Hematopoietic multipotent progenitor cell (in vitro differentiated cells): ENCODE results near the gene PRIMA1. TPM values are rescaled to one million over a fixed set of nuclear protein-coding genes. Genes with fewer than 3 reads are reported as not detected.
"Not testable (repeated sequence)": the region's sequence is repeated elsewhere in the genome, so short reads cannot be mapped to it uniquely, and the experiment has no call there.

ENCODE experiments used
- DNase-seq, 3 donors: peaks; one replicate each; pipeline ENCODE4 v3.0.0-alpha.2; 2011 to 2015; ENCODE audit warnings: low read depth in 2 of 3, low spot score in 2 of 3
- total RNA-seq: library from RNA; depleted of rRNA; stranded (reverse); fragments of >200 nt; gene quantifications from one replicate; pipeline ENCODE4 v1.2.3, GENCODE V29; 2012

Gene PRIMA1, protein sequence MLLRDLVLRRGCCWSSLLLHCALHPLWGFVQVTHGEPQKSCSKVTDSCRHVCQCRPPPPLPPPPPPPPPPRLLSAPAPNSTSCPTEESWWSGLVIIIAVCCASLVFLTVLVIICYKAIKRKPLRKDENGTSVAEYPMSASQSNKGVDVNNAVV
- total RNA-seq = not detected

DNA sequence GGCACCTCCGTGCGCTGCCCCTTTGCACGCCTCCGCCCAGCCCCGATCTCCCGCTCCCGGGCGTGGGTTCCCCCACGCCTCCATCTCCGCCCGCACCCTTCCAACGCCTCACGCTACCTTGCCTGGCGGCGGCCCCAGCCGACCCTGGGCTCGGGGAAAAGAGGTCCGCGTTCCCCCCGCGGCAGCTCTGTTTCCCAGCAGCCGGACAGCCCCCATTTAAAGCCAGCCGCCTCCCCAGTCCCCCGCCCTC lies at the start of gene PRIMA1:
Gene PRIMA1 (minus strand): TSS at position 193 of the 250 bp plus-strand sequence. CDS start 767 bp downstream, outside the sequence.
- no peak for DNase-seq

DNA sequence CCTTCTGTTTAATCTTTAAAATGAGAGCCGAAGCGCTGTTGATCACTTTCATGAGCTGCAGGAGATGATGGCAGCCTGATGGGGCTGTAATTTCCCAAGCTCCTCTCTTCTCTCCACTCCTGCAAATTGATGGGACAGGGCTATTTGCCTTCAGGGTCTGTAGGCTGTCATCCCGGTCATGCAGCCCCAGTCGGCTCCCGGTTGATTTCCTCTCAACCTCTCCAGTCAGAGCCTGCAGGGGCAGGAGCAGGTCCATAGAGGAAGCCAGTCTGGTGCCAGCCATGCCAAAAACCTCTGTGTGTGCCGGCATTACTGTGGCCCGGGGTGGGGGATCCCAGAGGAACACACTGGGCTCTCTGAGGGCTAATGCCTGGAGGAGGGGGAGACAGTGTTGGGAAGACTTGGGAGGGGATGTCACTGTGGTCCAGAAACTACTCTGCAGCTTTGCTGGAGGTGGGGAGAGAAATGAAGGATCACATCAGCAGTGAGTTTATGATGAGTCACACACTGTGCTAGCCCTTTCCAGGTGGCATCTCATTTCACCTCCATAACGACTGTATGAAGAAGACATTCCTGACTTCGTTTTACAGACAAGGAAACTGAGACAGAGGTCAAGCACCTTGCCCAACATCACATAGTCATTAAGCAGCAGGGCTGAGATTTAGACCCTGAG lies 46.5 kb upstream of the PRIMA1 start:
- no peak for DNase-seq

DNA sequence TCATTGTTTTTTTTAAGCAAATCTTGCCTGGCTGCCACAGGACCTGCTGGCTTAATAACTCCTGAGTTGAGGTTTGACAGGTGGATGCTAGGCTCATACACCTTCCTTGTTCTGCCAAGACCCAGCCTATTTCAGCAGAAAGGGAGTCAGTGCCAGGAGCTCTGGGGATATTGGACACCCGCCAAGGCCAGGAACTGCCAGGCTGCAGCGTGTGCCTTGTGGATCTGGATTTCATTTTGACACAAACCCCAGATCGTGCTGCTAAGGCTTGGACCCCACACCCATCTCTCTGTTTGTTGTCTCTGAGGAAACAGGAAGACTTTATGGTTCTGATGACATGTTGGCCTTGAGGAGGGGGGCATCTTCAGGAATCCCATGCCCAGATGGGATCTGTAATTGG lies 44.4 kb upstream of the PRIMA1 start:
- DNase-seq = no peak

DNA sequence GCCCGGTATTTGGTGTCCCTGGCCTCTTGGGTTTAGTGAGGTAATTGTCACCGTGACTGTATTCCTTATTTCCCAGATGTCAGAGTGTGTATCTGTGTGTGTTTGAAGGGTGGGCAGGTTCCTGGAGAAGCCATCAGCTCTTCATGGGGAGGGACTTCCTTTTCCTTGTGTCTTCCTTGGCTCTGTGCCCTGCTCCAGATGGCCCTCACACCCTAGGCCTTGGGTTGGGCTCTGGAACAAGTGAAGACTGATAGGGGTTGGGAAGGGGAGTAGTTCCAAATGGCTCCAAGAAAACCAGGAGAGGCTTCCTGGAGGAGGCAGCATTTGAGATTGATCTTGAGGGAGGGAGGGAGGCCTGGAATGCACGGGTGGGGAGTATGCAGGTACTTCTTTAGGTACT lies 43.8 kb upstream of the PRIMA1 start:
- DNase-seq = no peak

DNA sequence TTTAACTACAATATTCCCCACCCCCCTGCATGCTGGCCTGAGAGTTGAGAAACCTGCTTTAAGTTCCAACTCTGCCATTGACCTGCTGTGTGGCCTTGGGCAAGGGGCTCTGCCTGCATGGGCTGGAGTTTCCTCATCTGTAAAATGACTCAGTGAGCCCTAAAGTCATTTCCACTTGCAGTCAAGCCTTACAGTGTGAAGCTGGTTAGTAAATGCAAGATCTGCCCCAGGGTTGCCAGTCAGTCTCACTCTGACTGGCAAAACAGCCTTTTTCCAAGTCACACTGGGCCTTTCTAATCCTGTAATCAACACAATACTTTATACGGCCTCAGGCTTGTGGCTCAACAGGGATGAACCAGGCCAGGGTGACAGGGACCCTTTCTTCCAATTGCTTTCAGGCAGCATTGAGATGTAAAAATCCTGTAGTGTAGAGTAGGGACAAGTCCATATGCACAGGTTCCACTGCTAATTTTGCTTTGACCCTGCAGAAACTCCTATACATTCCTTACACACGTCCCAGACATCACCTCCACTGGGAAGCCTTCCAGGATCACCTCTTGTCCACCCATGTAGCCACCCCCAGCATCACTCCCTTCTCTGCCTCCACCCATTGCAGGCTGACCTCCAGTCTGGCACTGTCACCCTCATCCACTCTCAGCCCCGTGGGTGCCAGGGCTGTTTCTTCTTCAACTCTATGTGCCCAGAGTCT lies 42.6 kb upstream of the PRIMA1 start:
- no peak for DNase-seq

DNA sequence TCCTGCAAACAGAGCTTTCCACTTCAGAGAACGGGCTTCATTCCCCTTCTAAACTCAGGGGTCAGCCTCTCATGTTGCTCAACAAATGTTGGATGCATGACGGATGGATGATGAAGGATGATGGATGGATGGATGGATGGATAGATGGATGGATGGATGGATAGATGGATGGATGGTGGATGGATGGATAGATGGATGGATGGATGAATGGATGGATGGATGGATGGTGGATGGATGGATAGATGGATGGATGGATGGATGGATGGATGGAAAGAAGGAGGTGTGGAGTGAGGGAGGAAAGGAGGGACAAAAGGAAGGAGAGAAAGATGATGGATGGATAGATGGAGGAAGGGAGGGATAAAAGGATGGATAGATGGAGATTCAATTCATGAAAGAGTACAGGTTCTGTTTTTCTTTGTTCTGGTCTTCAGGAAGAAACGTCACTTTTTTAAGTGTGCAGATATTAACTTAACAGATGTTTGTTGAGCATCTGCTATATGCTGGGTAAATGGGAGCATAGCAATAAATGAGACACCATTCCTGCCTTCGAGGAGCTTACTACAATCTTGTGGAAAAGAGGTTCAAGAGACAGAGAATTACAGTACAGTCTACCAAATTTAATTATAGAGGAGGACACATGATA lies 41.7 kb upstream of the PRIMA1 start:
- DNase-seq = no peak

DNA sequence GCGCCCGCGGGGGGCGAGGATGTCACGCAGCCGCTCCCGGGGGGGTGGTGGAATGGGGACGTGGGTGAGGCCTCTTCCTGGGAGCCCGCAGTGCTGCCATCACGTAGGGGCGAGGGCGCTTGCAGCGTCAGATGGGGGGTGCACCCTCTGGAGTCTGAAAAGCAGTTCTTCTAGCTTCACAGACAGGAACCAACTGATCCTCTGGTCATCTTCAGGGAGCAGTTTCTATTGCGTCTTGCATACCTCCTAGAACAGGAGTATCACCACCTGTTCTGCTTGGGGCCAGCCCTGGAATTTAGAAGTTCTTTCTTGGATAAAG lies 36.9 kb upstream of the PRIMA1 start:
- DNase-seq = no peak

DNA sequence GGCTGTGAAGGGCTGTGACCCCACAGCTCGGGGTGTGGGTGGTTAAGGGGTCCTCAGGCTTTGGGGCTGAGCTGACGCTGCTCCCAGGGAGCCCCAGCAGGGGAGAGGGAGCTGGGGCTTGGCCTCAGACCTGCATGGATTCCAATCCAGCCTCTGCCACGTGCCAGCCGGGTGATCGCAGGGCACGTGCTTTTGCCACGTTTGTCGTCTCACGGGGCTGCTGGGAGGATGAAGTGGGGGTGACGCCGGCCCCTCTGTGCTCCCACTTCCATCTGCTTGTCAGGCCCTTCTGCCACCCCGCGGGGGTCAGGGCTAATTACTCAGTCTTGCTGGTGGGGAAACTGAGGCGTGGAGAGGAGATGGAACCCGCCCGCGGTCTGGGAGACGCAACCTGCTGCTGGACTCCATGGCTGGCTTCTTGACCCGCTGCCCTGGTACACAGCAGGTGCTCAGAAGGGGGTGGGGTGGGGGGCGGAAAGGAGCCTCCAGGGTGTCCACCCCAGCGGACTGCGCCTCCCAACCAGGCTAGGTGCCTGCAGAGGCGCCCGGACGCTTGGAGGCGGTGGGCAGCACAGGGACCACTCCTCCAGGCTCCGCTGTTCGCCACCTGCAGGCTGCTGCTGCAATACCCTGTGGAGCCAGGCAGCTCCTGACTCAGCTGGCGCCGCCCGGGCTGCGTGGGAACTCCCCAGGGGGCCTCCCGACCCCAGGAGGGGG lies 36.4 kb upstream of the PRIMA1 start:
- DNase-seq = no peak

DNA sequence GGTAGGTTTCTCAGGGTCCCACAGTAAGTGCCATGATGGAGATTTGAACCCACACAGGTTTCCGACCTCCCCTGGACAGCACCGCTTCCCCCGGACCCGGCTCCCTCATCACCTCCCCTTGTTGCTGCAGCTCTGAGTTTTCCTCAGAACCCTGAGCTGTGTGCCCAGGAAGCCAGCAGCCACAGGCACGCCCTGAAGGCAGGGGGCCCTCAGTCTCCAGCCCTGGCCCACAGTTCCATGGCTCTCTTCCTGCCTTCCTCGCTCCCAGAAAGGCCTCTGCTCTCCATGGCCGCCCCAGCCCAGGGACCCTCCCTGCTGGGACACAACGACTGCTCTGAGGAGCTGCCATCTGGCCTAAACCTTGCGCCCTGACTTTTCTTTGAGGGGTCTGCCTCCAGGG lies 35.8 kb upstream of the PRIMA1 start:
- no peak for DNase-seq

DNA sequence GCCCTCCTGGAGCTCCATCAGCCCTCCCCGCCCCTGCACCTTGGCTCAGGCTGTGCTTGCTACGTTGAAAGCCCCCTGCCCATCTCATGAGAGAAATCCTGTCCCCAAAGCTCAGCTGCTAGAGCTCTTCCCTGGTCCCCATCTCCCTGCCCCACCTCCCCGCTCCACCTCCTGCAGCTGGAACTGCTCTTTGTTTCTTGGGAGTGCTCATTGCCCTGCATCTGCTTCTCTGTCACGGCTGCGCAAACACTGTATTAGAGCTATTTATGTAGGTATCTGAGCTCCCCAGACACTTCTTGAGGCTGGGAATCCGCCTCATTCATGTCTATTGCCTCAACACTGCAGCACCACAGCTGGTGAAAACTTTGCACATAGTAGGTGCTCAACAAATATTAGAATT lies 32.8 kb upstream of the PRIMA1 start:
- DNase-seq = no peak

DNA sequence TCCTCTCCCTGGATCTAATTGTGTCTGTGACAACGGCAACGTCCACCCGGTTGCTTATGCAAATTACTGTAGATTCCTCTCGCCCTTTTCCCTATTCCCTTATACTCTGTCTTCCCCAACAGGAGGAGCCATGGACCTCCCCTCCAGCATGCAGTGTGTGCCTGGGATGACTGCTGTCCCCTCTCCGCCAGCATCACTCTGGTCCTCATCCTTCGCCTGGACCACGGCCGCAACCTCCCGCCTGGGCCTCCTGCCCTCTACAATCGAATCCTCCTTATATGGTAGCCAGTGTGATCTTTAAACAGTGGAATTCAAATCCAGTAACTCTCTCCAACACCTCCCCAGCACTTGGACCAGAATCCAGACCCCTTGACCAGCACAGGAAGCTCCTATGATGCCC lies 30.6 kb upstream of the PRIMA1 start:
- no peak for DNase-seq

DNA sequence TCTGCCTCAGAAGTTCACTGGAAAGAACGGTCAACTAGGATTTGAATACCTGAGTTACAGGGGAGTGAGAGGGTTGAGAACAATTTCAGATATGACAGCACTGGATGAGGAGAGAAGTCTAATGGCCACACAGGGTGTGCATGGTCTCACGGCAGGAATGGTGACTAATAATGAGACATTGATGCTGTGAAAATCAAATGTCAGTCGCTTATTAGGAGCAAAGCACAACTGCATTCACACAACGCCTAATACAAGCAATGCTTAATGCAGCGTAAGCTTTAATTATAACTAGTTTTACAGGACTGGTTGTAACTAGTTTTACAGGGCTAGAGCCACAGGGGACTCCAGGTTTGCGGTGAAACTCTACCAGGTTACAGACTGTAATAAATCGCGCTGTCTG lies 23.4 kb upstream of the PRIMA1 start:
- DNase-seq = no peak

DNA sequence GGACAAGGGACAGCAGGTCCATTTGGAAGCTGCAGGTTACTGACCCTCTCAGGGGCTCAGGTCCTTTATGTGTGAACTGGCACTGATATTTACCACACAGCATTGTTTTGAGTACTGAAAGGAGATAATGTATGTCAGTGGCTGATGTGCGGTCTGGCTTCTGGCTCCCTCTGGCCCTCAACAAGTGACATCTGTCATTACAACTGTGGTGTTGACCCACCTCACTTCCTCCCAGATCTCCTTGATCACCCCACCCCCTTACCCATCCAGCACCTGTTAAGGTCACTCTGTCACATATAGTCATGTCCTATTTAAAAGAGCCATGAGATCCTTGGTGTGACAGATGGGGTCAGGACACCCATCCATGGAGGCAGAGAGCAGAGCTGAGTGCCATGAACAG lies 22.7 kb upstream of the PRIMA1 start:
- DNase-seq = no peak

DNA sequence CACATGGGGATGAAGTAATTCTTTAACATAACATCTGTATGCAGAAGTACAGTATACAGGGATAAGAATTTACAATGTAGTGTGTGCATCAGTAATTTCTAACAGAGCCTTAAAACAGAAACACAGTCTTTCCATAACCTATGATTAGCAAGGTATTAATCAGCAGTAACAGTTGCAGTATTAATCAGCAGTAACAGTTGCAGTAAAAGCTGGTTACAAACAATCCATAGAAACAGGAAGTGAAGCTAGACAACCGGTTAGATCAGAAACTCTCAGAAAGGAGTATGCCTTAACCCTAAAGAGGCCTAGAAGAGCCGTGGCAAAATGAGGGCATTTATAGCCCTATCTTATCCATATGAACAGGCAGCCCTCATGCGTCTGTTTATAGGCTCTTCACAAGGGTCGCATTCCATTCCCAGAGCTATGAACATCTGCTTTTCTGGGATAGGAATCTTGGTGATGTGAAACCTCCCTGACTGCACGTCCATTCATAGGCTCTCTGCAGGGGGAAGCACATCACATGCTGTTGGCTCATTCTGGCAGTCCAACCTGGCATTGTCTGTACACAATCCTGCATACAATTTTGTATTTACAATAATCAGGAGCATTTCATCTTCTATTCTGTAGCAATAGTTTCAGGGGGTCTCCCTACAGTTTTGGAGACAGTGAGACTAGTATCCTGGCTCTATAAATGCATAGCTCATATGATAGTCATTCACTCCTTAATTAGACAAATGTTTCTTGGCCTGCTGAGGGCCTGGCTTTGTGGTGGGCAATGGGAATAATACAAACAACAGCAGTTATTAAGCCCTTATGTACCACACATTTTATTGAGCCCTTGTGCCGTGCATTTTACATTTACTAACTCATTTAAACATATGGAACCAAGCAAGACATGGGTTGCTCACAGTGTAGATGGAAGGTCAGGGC lies 21.5 kb upstream of the PRIMA1 start:
- not testable (repeated sequence) for DNase-seq

DNA sequence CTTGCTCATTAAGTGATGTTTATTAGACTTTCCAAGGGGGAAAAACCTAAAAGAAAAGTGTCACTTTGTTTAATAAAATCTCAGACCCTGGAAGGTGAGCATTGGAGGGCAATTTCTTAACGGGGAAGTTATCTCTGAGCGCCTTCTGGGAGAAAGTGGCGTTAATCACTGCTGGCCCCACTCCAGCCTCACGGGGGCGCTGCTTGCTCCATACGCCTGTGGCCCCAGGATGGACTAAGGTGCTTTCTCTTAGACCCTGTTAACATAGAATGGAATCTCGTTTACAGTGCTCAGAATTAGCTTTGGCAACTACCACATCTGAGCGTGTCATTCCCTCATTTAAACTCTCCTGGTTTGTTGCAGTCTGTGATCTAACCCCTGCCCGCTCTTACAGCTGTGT lies 16.4 kb upstream of the PRIMA1 start:
- no peak for DNase-seq

DNA sequence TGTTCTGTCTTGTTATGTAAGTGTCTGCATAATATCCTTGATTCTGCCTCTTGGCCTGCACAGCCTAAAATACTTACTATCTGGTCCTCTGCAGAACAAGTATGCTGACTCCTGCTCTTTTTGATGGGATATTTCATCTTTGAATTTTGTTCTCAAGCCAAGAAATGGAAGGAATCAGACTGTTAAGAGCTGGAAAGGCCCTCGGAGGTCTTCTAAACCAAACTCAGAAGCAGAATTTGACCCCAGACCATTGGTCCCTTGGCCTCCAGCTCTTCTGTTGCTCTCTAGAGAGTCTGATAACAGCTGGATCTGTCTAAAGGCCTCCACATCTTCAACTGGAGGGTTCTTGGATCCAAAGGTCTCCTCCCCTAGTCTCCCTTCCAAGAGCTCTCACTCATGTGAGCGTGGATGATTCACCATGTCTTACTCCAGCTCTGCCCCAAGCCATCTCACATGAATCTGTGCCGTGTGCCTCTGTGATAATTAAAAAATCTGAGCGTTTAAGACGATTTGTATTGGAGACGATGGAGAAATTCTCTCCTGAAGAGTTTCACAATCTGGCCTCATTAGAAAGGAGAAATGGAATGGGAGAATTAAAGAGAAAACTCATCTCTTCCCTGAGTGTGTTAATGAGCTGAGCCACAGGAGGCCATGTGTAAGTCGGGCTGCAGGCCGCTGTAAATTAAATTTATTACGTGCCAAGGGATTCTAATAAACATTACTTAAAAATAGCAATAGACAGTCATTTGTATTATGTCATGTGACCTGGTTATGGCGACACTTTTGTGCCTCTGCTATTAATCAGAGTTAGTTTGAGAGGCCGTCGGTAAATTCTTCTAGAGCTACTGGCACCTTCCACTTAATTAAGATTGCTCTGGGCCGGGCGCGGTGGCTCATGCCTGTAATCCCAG lies 15.4 kb upstream of the PRIMA1 start:
- DNase-seq = no peak

DNA sequence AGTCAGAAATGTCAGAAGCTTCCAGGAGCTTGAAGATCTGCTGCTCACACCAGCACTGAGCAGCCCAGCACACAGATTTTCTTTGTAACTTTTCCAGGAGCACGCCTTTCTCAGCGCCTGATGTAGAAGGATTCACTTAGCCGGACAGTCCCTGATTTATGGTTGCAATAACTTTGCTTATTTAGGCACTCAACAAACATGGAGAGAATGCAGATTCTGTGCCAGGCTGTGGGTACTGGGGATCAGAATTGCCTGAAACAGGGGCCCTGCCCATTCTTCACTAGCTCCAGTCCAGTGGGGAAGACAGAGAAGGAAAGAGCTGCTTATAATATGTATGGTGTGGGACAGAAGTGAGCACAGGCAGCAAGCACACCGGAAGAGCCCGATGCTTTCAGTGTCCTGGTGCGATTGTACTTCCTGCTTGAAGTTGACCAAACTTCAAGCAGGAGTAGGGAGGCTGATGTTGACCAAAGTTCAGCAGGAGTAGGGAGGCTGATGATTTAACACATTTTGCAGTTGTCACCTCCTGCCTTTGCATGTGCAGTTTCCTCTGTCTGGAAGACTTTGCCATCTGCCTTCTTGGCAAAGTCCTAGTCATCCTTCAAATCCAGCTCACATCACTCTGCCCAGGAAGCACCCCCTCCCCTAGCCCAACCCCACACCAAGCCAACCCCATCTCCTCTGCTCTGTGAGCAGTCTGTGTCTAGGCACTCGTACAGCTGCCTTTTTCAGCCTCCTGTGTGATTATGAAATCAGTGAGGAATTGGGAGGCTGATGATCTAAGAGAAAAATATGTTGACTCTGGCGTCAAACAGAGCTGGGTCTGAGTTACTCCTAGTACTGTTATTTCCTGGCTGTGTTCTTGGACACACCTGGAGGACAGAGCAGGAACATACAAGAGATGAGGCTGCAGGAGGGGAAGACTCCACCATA lies 12.0 kb upstream of the PRIMA1 start:
- DNase-seq = no peak

DNA sequence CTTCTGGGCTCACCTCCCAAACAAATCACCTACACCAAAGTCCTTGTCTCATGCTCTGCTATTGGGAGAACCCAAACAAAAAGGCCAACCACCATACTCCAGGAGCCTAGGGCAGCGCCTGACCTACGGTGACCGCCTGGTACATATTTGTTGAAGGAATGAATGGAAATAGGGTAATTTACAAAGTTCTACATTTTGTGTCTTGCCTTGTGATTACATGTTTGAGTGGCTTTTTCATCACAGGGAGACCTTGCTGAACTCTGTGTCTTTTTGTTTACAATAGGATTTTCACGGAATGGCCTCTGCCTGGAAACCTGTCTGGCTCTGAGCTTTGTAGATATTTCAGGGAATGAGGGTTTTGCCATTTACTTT lies 11.3 kb upstream of the PRIMA1 start:
- DNase-seq = no peak
